Left renal cortex interstitium (tissue), 4 donors: ENCODE results near the gene RERE. TPM values are rescaled to one million over a fixed set of nuclear protein-coding genes. Genes with fewer than 3 reads are reported as not detected.
"Not testable (repeated sequence)": the region's sequence is repeated elsewhere in the genome, so short reads cannot be mapped to it uniquely, and the experiment has no call there.

Experiments
- DNase-seq, 4 donors: peaks; one replicate each; pipeline ENCODE4 v3.0.0-alpha.2; 2013; ENCODE audit warnings: low read depth in 4 of 4, low spot score in 2 of 4, missing footprints in 1 of 4
- polyA plus RNA-seq, 4 donors: library from polyadenylated mRNA; unstranded; fragments of 120-200 nt; gene quantifications; one replicate each; pipeline ENCODE4 v1.2.1, GENCODE V29; 2013; ENCODE audit not compliant: insufficient read length in 4 of 4

Gene RERE
- polyA plus RNA-seq, 4 donors = 118 to 175 (median 139) TPM

- DNase-seq = no peak
Observed at GRCh38 chr1:8845104-8846097, 28.0 kb upstream of the RERE start.

DNA sequence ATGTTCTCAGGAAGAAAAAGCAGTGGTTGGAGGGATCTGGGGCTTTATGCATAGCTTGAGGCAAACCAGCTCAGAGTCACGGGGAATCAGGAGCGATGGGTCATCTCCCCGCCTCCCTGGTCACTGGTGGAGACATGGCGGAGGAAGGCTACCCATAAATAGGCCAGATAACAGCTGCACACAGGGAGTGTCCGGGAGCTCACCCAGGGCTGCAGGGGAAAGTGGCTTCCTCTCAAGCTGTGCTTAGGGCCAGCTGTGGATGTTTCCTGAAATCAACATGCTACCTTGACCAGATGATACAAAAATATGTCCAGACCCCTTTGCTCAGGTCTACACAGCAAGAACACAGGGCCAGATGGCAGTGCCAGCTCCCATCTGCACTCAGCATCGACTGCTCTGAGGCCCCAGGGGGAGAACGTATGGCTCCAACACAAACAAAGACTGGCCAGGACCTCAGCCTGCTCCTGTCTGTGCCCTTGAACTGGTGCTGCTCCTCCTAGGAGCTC is 27.1 kb upstream of the RERE start:
- DNase-seq = no peak

DNA sequence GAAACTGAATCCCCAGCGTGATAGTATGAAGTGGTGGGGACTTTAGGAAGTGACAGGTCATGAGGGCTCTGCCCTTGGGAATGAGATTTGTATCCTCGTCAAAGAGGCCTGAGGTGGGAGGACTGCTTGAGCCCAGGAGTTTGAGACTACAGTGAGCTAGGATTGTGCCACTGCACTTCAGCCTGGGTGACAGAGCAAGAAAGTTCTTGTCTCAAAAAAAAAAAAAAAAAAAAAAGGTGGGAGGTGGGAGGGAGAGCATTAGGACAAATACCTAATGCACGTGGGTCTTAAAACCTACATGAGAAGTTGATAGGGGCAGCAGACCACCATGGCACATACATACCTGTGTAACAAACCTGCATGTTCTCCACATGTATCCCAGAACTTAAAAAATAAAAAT is 24.0 kb upstream of the RERE start:
- DNase-seq = no peak

GRCh38 chr1:8839990-8840389 is 22.6 kb upstream of the RERE start:
- no peak for DNase-seq

DNA sequence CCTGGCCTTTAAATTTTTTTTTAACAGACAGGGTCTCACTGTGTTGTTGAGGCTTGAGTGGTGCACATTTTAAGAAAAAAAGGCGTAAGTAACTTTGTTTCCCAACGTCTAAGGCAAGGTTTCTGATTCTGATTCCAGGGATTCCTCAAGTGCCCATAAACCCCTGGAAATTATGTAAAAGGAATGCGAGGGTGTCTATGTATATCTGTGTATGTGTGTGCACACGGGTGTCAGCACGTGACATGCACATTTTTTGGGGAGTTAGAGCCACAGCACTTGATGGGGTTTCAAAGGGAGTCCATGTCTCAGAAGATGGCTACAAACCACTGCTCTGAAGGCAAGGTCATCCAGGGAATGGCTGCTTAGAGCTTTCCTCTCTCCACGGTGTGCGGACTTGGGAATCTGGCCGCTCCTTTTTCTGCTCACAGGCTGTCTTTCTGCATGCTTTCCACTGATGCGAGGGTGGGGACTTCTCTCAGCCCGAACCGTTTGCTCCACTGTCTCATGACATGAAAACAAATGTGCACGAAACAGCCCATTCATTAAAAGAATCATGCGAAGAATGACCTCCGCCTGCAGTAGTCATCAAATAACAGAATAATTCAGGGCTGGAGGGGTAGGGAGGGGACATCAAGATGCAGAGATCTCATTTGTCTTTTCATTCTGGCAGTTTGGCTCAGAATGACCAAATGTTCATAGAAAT is 18.7 kb upstream of the RERE start:
- no peak for DNase-seq

GRCh38 chr1:8831340-8831739 is 13.9 kb upstream of the RERE start:
- no peak for DNase-seq

GRCh38 chr1:8830732-8831131 is 13.3 kb upstream of the RERE start:
- not testable (repeated sequence) for DNase-seq

DNA sequence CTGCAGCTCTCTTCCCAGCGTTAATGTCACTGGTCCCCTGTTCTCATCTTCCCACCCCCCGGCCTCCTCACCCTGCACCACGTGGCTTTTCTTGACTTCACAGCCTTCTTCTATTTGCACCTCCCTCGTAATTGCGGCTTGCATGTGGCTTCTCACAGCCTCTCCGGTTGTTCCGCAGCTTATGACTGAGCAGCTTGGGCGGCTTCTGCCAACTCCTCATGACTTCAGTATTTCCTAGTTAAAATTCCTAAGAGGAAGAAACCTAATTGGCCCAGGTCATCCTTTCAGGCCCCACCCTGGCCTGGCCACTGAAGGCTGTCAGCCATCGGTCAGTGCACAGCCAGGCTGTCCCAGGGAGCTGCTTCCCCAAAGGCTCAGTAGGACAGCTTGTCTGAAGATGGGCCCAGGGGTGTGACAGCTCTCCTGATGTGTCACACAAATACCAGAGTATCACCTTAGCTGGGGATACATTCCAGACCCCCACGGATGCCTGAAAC is 8.6 kb upstream of the RERE start:
- no peak for DNase-seq

- DNase-seq = no peak
Observed at GRCh38 chr1:8823295-8823664, 5.8 kb upstream of the RERE start.

GRCh38 chr1:8822373-8823294 is 5.2 kb upstream of the RERE start:
- peak in 3 of 4 donors; percentile 73 to 83 (median 78) for DNase-seq

DNA sequence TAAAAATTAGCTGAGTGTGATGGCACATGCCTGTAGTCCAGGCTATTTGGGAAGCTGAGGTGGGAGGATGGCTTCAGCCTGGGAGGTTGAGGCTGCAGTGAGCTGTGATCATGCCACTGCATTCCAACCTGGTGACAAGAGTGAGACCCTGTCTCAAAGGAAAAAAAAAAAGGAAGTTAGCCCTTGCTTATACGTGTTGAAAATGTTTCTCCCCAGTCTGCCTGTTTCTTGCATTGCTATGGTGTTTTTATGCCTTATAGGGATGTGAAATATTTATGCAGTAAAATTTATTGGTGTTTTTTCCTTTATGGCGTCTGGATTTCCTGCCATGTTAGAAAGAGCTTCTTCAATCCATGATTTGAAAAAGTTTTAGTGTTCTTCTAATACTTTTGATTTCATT is 3.6 kb upstream of the RERE start:
- DNase-seq = no peak

GRCh38 chr1:8818789-8819188 is 1.3 kb upstream of the RERE start:
- not testable (repeated sequence) for DNase-seq

DNA sequence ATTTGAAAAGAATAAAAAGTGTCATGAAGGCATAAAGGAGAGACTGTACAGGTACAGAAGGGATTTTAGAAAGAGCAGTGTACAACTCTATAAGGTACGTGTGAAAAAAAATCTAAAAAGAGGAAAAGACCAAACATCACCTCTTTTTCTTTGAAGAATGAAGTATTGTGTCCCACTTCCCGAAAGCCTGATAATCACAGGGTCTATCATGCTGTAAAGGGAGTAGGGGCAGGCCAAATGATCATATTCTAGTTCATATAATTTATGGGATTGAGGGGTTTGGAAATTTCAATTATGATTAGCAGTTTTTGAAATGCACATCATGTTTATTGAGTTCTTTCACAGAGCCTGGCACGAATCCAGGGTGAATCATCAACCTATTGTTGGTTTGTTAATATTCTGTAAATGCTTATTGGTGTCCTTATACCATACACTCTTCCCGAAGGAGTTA is 910 bp upstream of the RERE start:
- no peak for DNase-seq

DNA sequence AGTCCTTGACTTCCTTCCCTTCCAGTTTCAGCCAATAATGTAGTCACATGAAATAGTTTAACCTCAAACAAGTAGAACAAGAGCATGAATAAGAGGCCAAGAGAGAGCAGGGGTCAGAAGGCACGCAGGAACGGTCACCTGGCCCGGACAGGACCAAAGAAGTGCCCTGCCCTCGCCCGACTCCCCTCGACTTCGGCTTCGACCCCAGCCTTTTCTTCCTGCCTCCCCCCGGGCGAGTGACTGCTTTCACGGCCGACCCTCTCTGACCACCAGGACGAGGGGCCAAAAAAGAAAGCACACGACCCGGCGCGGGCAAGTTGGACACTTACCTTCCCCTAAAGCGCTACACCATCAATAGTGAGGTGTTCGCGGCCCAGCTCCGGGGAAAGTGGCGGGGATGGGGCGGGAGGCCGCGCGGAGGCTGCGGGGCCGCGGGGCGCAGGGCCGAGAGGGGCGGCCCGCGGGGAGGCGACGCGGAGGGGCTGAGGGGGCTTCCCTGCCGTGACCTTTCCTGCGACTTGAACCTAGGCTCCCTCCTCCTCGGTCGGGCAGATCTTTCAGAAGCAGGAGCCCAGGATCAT is 519 bp downstream of the RERE start:
- DNase-seq = no peak

- DNase-seq = no peak
Observed at GRCh38 chr1:8816264-8816663, 1.2 kb downstream of the RERE start.

DNA sequence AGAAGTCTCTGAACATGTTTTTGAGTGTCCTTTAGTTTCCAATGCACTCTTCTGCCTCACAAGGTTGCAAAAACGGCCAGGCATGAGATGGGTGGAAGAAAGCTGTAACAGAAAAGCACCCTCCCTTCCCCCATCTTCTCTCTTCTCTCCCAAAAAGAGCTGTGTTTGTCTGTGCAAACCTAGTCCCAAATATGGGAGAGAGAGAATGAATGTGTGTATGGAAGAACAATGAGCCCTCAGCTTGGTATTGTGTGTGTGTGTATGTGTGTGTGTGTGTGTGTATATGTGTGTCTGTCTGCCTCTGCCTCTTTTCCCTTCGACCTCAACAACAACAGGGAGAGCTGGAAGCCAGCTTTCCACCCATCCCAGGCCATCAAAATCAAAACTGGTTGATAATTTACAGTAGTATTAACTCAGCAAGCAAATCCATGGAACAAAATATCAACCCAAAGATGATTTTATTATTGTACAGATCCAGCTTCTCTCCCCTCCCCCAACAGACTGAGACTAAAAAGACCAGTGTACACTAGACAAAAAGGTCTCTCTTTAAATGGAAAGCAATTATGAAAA is 1.8 kb downstream of the RERE start:
- DNase-seq = no peak

GRCh38 chr1:8814865-8815264 is 2.6 kb downstream of the RERE start:
- no peak for DNase-seq

DNA sequence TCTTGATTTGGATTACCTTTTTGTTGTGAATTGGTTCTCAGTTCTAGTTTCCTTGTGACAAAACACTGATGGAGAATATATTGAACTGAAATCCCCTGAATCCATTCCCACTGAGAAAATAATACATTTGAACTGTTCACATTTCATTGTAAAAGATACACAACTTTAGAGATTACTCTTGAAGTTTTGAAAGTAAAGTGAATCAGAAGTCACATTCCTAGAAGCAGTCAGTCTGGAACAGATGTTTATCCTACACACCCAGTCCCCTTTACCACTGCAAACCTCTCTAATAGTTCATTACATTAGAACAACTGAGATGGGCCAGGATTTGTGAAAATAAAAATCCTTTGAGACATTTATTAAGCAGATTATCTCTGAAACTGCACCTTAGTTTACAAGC is 3.4 kb downstream of the RERE start:
- no peak for DNase-seq

GRCh38 chr1:8813016-8813763 is 4.2 kb downstream of the RERE start:
- no peak for DNase-seq
